Measurements from ENCODE around the gene ELOVL6.

The ELOVL6 gene

DNA sequence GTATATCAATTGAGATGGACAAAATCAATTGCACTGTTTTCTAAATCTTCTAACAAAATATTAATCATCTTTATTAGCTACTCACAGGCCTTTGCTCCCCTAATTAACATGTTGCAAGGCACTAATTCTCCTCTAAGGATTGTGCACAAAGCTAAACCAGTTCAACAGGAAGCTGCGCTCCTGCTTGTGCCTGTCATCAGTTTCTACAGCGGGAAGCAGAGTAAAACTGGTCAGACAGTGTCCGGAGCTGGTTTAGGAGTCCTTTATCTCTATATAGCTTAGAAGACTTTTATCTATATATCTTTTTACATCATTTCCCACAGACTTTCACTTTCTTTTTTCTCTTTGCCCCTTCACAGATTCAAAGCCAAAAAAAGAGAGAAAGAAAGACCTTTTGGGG lies 79.1 kb downstream of the ELOVL6 start:
- H3K79me2 ChIP-seq (ENCODE audit: insufficient read depth, low read depth): no peaks in the 10 kb centered on the region
- peaks cover 8% of the 10 kb centered on the region for H3K4me1 ChIP-seq (ENCODE audit: low read depth, poor library complexity, severe bottlenecking)
- H3K36me3 ChIP-seq (ENCODE audit: insufficient read depth): no peaks in the 10 kb centered on the region
- no peak overlapping the region for H2AFZ ChIP-seq (ENCODE audit: low read depth)
- H3K9ac ChIP-seq: no peak overlapping the region
- H3K27ac ChIP-seq: no peak overlapping the region
- no peak overlapping the region for H3K4me3 ChIP-seq (IDR thresholded peaks at IDR 0.05; ENCODE audit: insufficient read depth, low read depth, low read length)
- H3K4me2 ChIP-seq: no peak overlapping the region
- TF ChIP-seq CTCF (conservative IDR thresholded peaks at IDR 0.05; ENCODE audit: low read depth, low read length): no peak
- no peaks in the 10 kb centered on the region for H3K27me3 ChIP-seq (ENCODE audit: insufficient read depth, low read depth)
- no peaks in the 10 kb centered on the region for H4K20me1 ChIP-seq (ENCODE audit: insufficient read depth)

DNA sequence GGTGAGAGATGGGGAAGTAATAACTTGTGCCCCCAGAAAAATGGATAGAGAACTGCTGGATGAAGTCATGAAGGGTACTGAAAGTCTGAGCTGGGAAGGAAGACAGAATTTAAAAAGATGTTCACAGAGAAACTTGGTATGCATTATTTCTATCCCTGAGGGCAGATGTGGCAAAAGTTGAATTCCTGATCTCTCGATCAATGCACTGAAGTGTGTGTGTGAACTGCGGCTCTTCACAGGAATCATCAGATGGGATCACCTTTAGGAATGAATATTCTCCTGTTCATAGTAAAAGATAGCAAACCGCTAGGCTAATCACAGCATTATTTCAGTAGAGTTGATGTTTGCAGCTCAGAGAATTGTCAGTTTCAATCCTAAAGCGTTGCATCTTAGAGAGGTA lies 86.4 kb downstream of the ELOVL6 start:
- no peaks in the 10 kb centered on the region for H4K20me1 ChIP-seq (ENCODE audit: insufficient read depth)
- no peak overlapping the region for H3K4me3 ChIP-seq (IDR thresholded peaks at IDR 0.05; ENCODE audit: insufficient read depth, low read depth, low read length)
- H3K36me3 ChIP-seq (ENCODE audit: insufficient read depth): no peaks in the 10 kb centered on the region
- H3K9ac ChIP-seq: no peak overlapping the region
- no peak overlapping the region for H3K27ac ChIP-seq
- no peaks in the 10 kb centered on the region for H3K79me2 ChIP-seq (ENCODE audit: insufficient read depth, low read depth)
- H3K4me2 ChIP-seq: no peak overlapping the region
- peaks cover 3% of the 10 kb centered on the region for H3K4me1 ChIP-seq (ENCODE audit: low read depth, poor library complexity, severe bottlenecking)
- H2AFZ ChIP-seq (ENCODE audit: low read depth): no peak overlapping the region
- TF ChIP-seq CTCF (conservative IDR thresholded peaks at IDR 0.05; ENCODE audit: low read depth, low read length): no peak
- H3K27me3 ChIP-seq (ENCODE audit: insufficient read depth, low read depth): no peaks in the 10 kb centered on the region

DNA sequence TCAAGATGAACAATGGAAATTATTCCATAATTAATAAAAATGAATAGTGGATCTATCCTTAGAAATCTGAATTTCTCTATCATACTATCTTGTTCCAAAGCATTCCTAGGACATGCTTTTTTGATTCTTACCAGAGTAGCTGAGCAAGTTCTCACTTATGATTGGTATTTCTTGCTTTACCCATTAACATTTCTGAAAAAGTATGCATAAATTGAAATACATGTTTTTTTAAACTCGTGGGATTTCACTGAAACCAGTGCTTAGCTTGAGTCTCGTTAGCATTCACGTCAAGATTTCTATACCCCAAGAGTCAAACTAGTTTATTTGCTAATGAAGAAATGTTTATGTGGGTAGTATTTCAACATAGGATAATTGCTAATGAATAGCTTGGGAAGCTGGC lies 89.0 kb downstream of the ELOVL6 start:
- Histone ChIP-seq H3K79me2 (ENCODE audit: insufficient read depth, low read depth) (no peaks in the 10 kb centered on the region), H3K27me3 (ENCODE audit: insufficient read depth, low read depth) (no peaks in the 10 kb centered on the region), H3K36me3 (ENCODE audit: insufficient read depth) (no peaks in the 10 kb centered on the region), H3K4me3 (IDR thresholded peaks at IDR 0.05; ENCODE audit: insufficient read depth, low read depth, low read length) (no peak overlapping the region), H3K9ac (no peak overlapping the region), H3K27ac (no peak overlapping the region), H4K20me1 (ENCODE audit: insufficient read depth) (no peaks in the 10 kb centered on the region), H3K4me2 (no peak overlapping the region), H3K4me1 (ENCODE audit: low read depth, poor library complexity, severe bottlenecking) (peaks cover 7% of the 10 kb centered on the region), H2AFZ (ENCODE audit: low read depth) (no peak overlapping the region)
- TF ChIP-seq CTCF (conservative IDR thresholded peaks at IDR 0.05; ENCODE audit: low read depth, low read length): no peak

- H4K20me1 ChIP-seq (ENCODE audit: insufficient read depth): no peaks in the 10 kb centered on the region
Measured at GRCh38 chr4:110108960-110109359, 89.5 kb downstream of the ELOVL6 start.

More at GRCh38 chr4:110108960-110109359, 89.5 kb downstream of the ELOVL6 start:
- Histone ChIP-seq H3K9ac (no peak overlapping the region), H3K36me3 (ENCODE audit: insufficient read depth) (no peaks in the 10 kb centered on the region), H3K4me1 (ENCODE audit: low read depth, poor library complexity, severe bottlenecking) (peaks cover 7% of the 10 kb centered on the region), H2AFZ (ENCODE audit: low read depth) (no peak overlapping the region), H3K27me3 (ENCODE audit: insufficient read depth, low read depth) (no peaks in the 10 kb centered on the region), H3K4me2 (no peak overlapping the region), H3K27ac (no peak overlapping the region), H3K79me2 (ENCODE audit: insufficient read depth, low read depth) (no peaks in the 10 kb centered on the region), H3K4me3 (IDR thresholded peaks at IDR 0.05; ENCODE audit: insufficient read depth, low read depth, low read length) (no peak overlapping the region)
- no peak for TF ChIP-seq CTCF (conservative IDR thresholded peaks at IDR 0.05; ENCODE audit: low read depth, low read length)

Measured in KMS-11 (cell line).